ENCODE measurements around the gene EZR. TPM values are rescaled to one million over a fixed set of nuclear protein-coding genes. Genes with fewer than 3 reads are reported as not detected.

EZR gene
- total and polyA plus RNA-seq, 9 of the 15 experiments (the other 6 are each of a cell fraction or from before 2014, with no cell fraction given) = 36.5 to 162 (median 104) TPM

GRCh38 chr6:158772851-158773371 is 46.3 kb downstream of the EZR start:
- Histone ChIP-seq H3K27ac (ENCODE audit: extremely low read depth, low read depth, low read length) (no peak overlapping the region), H3K4me2 (ENCODE audit: insufficient read depth, low read length) (no peak overlapping the region), H3K9me3 (replicated peaks; ENCODE audit: control insufficient read depth, insufficient read depth, low read depth, low read length) (no peaks in the 10 kb centered on the region), H3K4me1 (replicated peaks in 1 of 2; ENCODE audit: control insufficient read depth in 2 of 2, insufficient read depth in 2 of 2, low read length in 2 of 2) (no peaks in the 10 kb centered on the region), H3K9ac (ENCODE audit: insufficient read depth in 1 of 2, low read depth in 2 of 2, low read length in 2 of 2) (no peak overlapping the region), H3K36me3 (ENCODE audit: control insufficient read depth, insufficient read depth, low read length) (peaks cover 100% of the 10 kb centered on the region), H4K20me1 (replicated peaks; ENCODE audit: control insufficient read depth, insufficient read depth, low read length) (peaks cover 3% of the 10 kb centered on the region), H3K27me3 (ENCODE audit: control insufficient read depth in 2 of 2, insufficient read depth in 2 of 2, low read length in 2 of 2) (no peaks in the 10 kb centered on the region), H3K79me2 (ENCODE audit: control insufficient read depth, insufficient read depth, low read length) (no peaks in the 10 kb centered on the region), H3K9me1 (ENCODE audit: control insufficient read depth, insufficient read depth, low read length) (no peaks in the 10 kb centered on the region), H3K4me3 (no peak overlapping the region), H2AFZ (ENCODE audit: low read depth, low read length) (no peak overlapping the region)
- BruUV-seq (replicated peaks) = no TSS peak
- ATAC-seq (no peak), DNase-seq (ENCODE audit: extremely low read depth in 1 of 4, low spot score in 3 of 4) (no peak), FAIRE-seq (no peak)
- CTCF ChIA-PET (ENCODE audit: low intra/inter-chr PET ratio) = no interaction called here
- in situ Hi-C loops (cut with MboI) (no loop called here), intact Hi-C loops (cut with micrococcal nuclease) (no loop called here)
- POLR2A ChIA-PET = interaction anchor here (0.5 to 2.7 kb wide), 8 partner anchors 8 to 1327 kb away, joined by 3 to 16 read pairs (median 4); no protein-coding TSS in a partner anchor
- 94% methylated on average over 6 of the region's 6 CpGs for WGBS (ENCODE audit: insufficient coverage, low coverage, missing lambda C conversion rate)
- no peak for TF ChIP-seq LEF1 (IDR thresholded peaks at IDR 0.05)
- TF ChIP-seq TAF9B (IDR thresholded peaks at IDR 0.05; ENCODE audit: partially characterized antibody) = no peak
- TF ChIP-seq TAF1 (IDR thresholded peaks at IDR 0.05; ENCODE audit: control insufficient read depth, extremely low read depth, insufficient read depth, low read length, severe bottlenecking) = no peak
- TF ChIP-seq PREB (CRISPR knock-in tag; IDR thresholded peaks at IDR 0.05) = no peak
- TF ChIP-seq ZKSCAN8 (CRISPR knock-in tag; IDR thresholded peaks at IDR 0.05) = no peak
- TF ChIP-seq ZNF444 (CRISPR knock-in tag; IDR thresholded peaks at IDR 0.05) = no peak
- no peak for TF ChIP-seq ZC3H8 (IDR thresholded peaks at IDR 0.05)
- no peak for TF ChIP-seq HSF4 (CRISPR knock-in tag; IDR thresholded peaks at IDR 0.05; ENCODE audit: borderline replicate concordance)
- no peak for TF ChIP-seq RCOR1 (IDR thresholded peaks at IDR 0.05; ENCODE audit: borderline replicate concordance in 1 of 2, low read depth in 2 of 2, low read length in 2 of 2)
- TF ChIP-seq ZNF707 (CRISPR knock-in tag; conservative IDR thresholded peaks at IDR 0.05) = no peak
- no peak for TF ChIP-seq AFF1 (IDR thresholded peaks at IDR 0.05; ENCODE audit: low read depth in 1 of 2, partially characterized antibody in 2 of 2)
- TF ChIP-seq STAT5B (CRISPR knock-in tag; IDR thresholded peaks at IDR 0.05) = no peak
- TF ChIP-seq ZNF347 (CRISPR knock-in tag; IDR thresholded peaks at IDR 0.05; ENCODE audit: low read depth) = no peak
- no peak for TF ChIP-seq CBFB (CRISPR knock-in tag; IDR thresholded peaks at IDR 0.05)
- TF ChIP-seq HIVEP1 (CRISPR knock-in tag; IDR thresholded peaks at IDR 0.05) = no peak
